A549 (cell line): ENCODE results near the gene KRT76. TPM values are rescaled to one million over a fixed set of nuclear protein-coding genes. Genes with fewer than 3 reads are reported as not detected.

Source experiments
- ATAC-seq, 2 experiments: fragments of 200-7000 bp in 1 of 2; fragments of >200 bp in 1 of 2; cut with Nextera tagmentation in 1 of 2; cut with Tn5 transposase in 1 of 2; 3 replicates each; pipeline versions ENCODE4 v1.8.0 to v1.9.1; 2018 to 2020; ENCODE audit warnings: mild to moderate bottlenecking in 1 of 2, moderate library complexity in 1 of 2
- CTCF ChIA-PET: fragments of 300-600 bp; sonication (Branson Sonifier 250); formaldehyde crosslinking; extraction: SDS; loops from one replicate; lab custom pipeline; 2021; ENCODE audit warnings: antibody characterized with exemption, inconsistent platforms; lab: Yijun Ruan, JAX
- POLR2A ChIA-PET: fragments of 350-600 bp; formaldehyde crosslinking; extraction: SDS; loops from one replicate; lab custom pipeline; 2021; ENCODE audit warnings: antibody characterized with exemption, inconsistent platforms; lab: Yijun Ruan, JAX
- DNase-seq, 2 experiments: peaks; one replicate each; pipeline versions ENCODE4 v3.0.0 to v3.0.0-alpha.2; 2011 to 2016; ENCODE audit warnings: low read depth in 1 of 2, low spot score in 1 of 2
- FAIRE-seq: peaks from 2 replicates; lab custom pipeline; 2011; peaks lifted over from hg19 to GRCh38; lab: Jason Lieb, UNC
- H3K27ac ChIP-seq, 2 experiments: fragments of >200 bp; sonication (Bioruptor Twin); formaldehyde crosslinking; 3 replicates each; pipeline ENCODE4 v1.5.1; 2016 to 2017
- H3K4me1 ChIP-seq: fragments of >200 bp; sonication (Bioruptor Twin); formaldehyde crosslinking; 3 replicates; pipeline ENCODE4 v1.6.1; 2016
- H3K4me2 ChIP-seq: fragments of >200 bp; sonication (Bioruptor Twin); formaldehyde crosslinking; 3 replicates; pipeline ENCODE4 v1.6.1; 2016
- H3K4me3 ChIP-seq: fragments of >200 bp; sonication (Bioruptor Twin); formaldehyde crosslinking; 3 replicates; pipeline ENCODE4 v1.5.1; 2016
- H3K9me3 ChIP-seq: fragments of >200 bp; sonication (Bioruptor Twin); formaldehyde crosslinking; 3 replicates; pipeline ENCODE4 v1.6.1; 2016
- CBX8 ChIP-seq: fragments of 200-600 bp; sonication (generic); IDR thresholded peaks from 2 replicates; pipeline ENCODE4 v1.6.1; 2016
- CEBPB ChIP-seq, 2 experiments: fragments of >200 bp in 1 of 2; sonication (Bioruptor Twin) in 1 of 2; formaldehyde crosslinking in 1 of 2; IDR thresholded peaks; 2 replicates each; pipeline ENCODE4 v1.6.1; 2012 to 2016
- CTCF ChIP-seq: fragments of >200 bp; sonication (Bioruptor Twin); formaldehyde crosslinking; IDR thresholded peaks from 3 replicates; pipeline ENCODE4 v1.5.1; 2016
- E2F6 ChIP-seq: IDR thresholded peaks from 2 replicates; pipeline ENCODE4 v1.6.1; 2012; ENCODE audit warnings: low read depth, borderline replicate concordance
- EHMT2 ChIP-seq: fragments of 200-600 bp; sonication (generic); IDR thresholded peaks from 2 replicates; pipeline ENCODE4 v1.6.1; 2016; ENCODE audit warnings: antibody characterized with exemption, low read depth, mild to moderate bottlenecking, moderate library complexity
- FOSL2 ChIP-seq, 2 experiments: fragments of 450-650 bp in 1 of 2; fragments of >200 bp in 1 of 2; sonication (Bioruptor Twin) in 1 of 2; formaldehyde crosslinking; IDR thresholded peaks; 2 replicates each; pipeline versions ENCODE4 v1.5.0 to v1.6.1; 2016 to 2020; ENCODE audit warnings: mild to moderate bottlenecking in 1 of 2, moderate library complexity in 1 of 2
- GATA3 ChIP-seq: IDR thresholded peaks from 2 replicates; pipeline ENCODE4 v1.6.1; 2012; ENCODE audit warnings: borderline replicate concordance
- HMGXB4 ChIP-seq: fragments of 250-450 bp; sonication (Bioruptor Pico); IDR thresholded peaks from 2 replicates; pipeline ENCODE4 v1.5.0; 2021; ENCODE audit warnings: mild to moderate bottlenecking, moderate library complexity, borderline replicate concordance
- HOXB5 ChIP-seq: fragments of 250-450 bp; sonication (Bioruptor Pico); IDR thresholded peaks from 2 replicates; pipeline ENCODE4 v1.5.0; 2020; ENCODE audit warnings: mild to moderate bottlenecking, moderate library complexity
- JUNB ChIP-seq: fragments of >200 bp; sonication (Bioruptor Twin); formaldehyde crosslinking; IDR thresholded peaks from 2 replicates; pipeline ENCODE4 v1.6.1; 2016
- KDM1A ChIP-seq: fragments of 200-600 bp; sonication (generic); IDR thresholded peaks from 2 replicates; pipeline ENCODE4 v1.6.1; 2016; ENCODE audit warnings: low read depth, mild to moderate bottlenecking
- MYC ChIP-seq: IDR thresholded peaks from 2 replicates; pipeline ENCODE4 v1.6.1; 2012; ENCODE audit warnings: mild to moderate bottlenecking, inconsistent platforms, low read length, improper control_type of control experiment, borderline replicate concordance
- NFE2L2 ChIP-seq: fragments of 150-350 bp; conservative IDR thresholded peaks from 2 replicates; pipeline ENCODE4 v1.6.1; 2014; ENCODE audit warnings: low read length
- POLR2A ChIP-seq: IDR thresholded peaks from 2 replicates; pipeline ENCODE4 v1.6.1; 2012; ENCODE audit warnings: mild to moderate bottlenecking, low read length
- POLR2AphosphoS2 ChIP-seq: conservative IDR thresholded peaks from 2 replicates; pipeline ENCODE4 v1.6.1; 2012; ENCODE audit warnings: low read length, improper control_type of control experiment, inconsistent platforms
- RAD21 ChIP-seq, 2 experiments: fragments of >200 bp in 1 of 2; sonication (Bioruptor Twin) in 1 of 2; formaldehyde crosslinking in 1 of 2; IDR thresholded peaks in 1 of 2; conservative IDR thresholded peaks in 1 of 2; 2 replicates in 1 of 2; 3 replicates in 1 of 2; pipeline ENCODE4 v1.6.1; 2012 to 2018; ENCODE audit warnings: inconsistent platforms in 1 of 2
- RARB ChIP-seq: fragments of 250-450 bp; sonication (Bioruptor Pico); IDR thresholded peaks from 2 replicates; pipeline ENCODE4 v1.8.0; 2021; ENCODE audit warnings: mild to moderate bottlenecking, moderate library complexity
- SMC3 ChIP-seq: fragments of >200 bp; sonication (Bioruptor Twin); formaldehyde crosslinking; IDR thresholded peaks from 3 replicates; pipeline ENCODE4 v1.6.1; 2018; ENCODE audit warnings: inconsistent platforms
- TP53 ChIP-seq: fragments of 250-450 bp; sonication (Bioruptor Pico); IDR thresholded peaks from 2 replicates; pipeline ENCODE4 v1.5.0; 2021; ENCODE audit warnings: mild to moderate bottlenecking, moderate library complexity
- ZNF302 ChIP-seq: fragments of 250-450 bp; sonication (Bioruptor Pico); IDR thresholded peaks from 2 replicates; pipeline ENCODE4 v1.9.0; 2021; ENCODE audit warnings: inconsistent platforms, mild to moderate bottlenecking, moderate library complexity
- ZSCAN20 ChIP-seq: fragments of 250-450 bp; sonication (Bioruptor Pico); IDR thresholded peaks from 2 replicates; pipeline ENCODE4 v1.8.0; 2022; ENCODE audit warnings: mild to moderate bottlenecking, moderate library complexity
- WGBS: methylation state at CpG from one replicate; pipeline ENCODE4 v1.1.6; 2017; ENCODE audit errors: missing lambda C conversion rate; 5-methylcytosine and 5-hydroxymethylcytosine counted together
- polyA plus RNA-seq, 4 experiments: library from polyadenylated mRNA; depleted of rRNA in 3 of 4; stranded (reverse); fragments of >200 nt; fragmentation: RNase III in 1 of 4; extraction: RNeasy Plus Mini Kit Qiagen cat#74134 plus additional on column Dnase treatment in 1 of 4; gene quantifications; 2 replicates in 3 of 4; 3 replicates in 1 of 4; pipeline ENCODE4 v1.2.3, GENCODE V29; 2011 to 2017

KRT76 gene
- polyA plus RNA-seq, 2 of the 4 experiments (the other 2 are of a cell fraction): not detected

- DNase-seq (no peak), FAIRE-seq (no peak), ATAC-seq (no peak)
- H3K4me2 ChIP-seq: no peak overlapping the region
- WGBS: 97% methylated on average over 2 of the region's 2 CpGs
- no peak overlapping the region for H3K27ac ChIP-seq
- TF ChIP-seq POLR2A (no peak), TP53 (CRISPR knock-in tag) (no peak), NFE2L2 (no peak), CBX8 (no peak), GATA3 (no peak), FOSL2 (IDR thresholded peaks at IDR 0.05) (no peak), FOSL2 (CRISPR knock-in tag; IDR thresholded peaks at IDR 0.05) (no peak), E2F6 (no peak), JUNB (no peak)
- CTCF ChIA-PET: interaction anchor here (1.0 to 3.9 kb wide), 6 partner anchors 9 to 125 kb away, joined by 3 to 13 read pairs (median 4); no protein-coding TSS in a partner anchor
- no peak overlapping the region for H3K4me3 ChIP-seq
- POLR2A ChIA-PET: no interaction called here
- H3K4me1 ChIP-seq: no peaks in the 10 kb centered on the region
- no peaks in the 10 kb centered on the region for H3K9me3 ChIP-seq
Measured at GRCh38 chr12:52778833-52779232, 1.7 kb upstream of the KRT76 start.

GRCh38 chr12:52777566-52777965, 421 bp upstream of the KRT76 start:
- TF ChIP-seq JUNB: no peak
- no peak overlapping the region for H3K4me2 ChIP-seq
- no peaks in the 10 kb centered on the region for H3K9me3 ChIP-seq
- FAIRE-seq: no peak
- CTCF ChIA-PET: interaction anchor here (1.0 to 2.2 kb wide), 4 partner anchors 15 to 102 kb away, joined by 3 to 7 read pairs (median 4); no protein-coding TSS in a partner anchor
- H3K27ac ChIP-seq: no peak overlapping the region
- no peak overlapping the region for H3K4me3 ChIP-seq
- no peak; a peak in 1 of 6 replicates for ATAC-seq
- WGBS: 70% methylated on average over 3 of the region's 4 CpGs
- no peak for DNase-seq
- no peaks in the 10 kb centered on the region for H3K4me1 ChIP-seq
- POLR2A ChIA-PET: no interaction called here

- H3K27ac ChIP-seq: no peak overlapping the region
- FAIRE-seq: no peak
- TF ChIP-seq RARB: no peak
- TF ChIP-seq, all 56 proteins: peak for 0
- CTCF ChIA-PET: interaction anchor here (0.5 to 2.2 kb wide), 6 partner anchors 10 to 89 kb away, joined by 3 to 7 read pairs (median 4); no protein-coding TSS in a partner anchor
- 62% methylated on average over 5 of the region's 5 CpGs for WGBS
- Histone ChIP-seq H3K4me3 (no peak overlapping the region), H3K4me1 (no peaks in the 10 kb centered on the region), H3K9me3 (no peaks in the 10 kb centered on the region), H3K4me2 (no peak overlapping the region)
- no peak for DNase-seq
- POLR2A ChIA-PET: no interaction called here
- ATAC-seq: no peak
Measured at GRCh38 chr12:52776435-52776834, 710 bp downstream of the KRT76 start.

- DNase-seq (no peak), FAIRE-seq (no peak), ATAC-seq (no peak)
- Histone ChIP-seq H3K4me1 (no peaks in the 10 kb centered on the region), H3K4me2 (no peak overlapping the region), H3K27ac (no peak overlapping the region), H3K9me3 (no peaks in the 10 kb centered on the region), H3K4me3 (no peak overlapping the region)
- WGBS: 80% methylated on average over 5 of the region's 8 CpGs
- ChIA-PET POLR2A (no interaction called here), CTCF (interaction anchor here (1.3 to 1.9 kb wide), 3 partner anchors 16 kb away, joined by 3 to 7 read pairs (median 3); no protein-coding TSS in a partner anchor)
- TF ChIP-seq POLR2AphosphoS2: no peak
- no peak for TF ChIP-seq HOXB5 (CRISPR knock-in tag)
- no peak for TF ChIP-seq SMC3
- no peak for TF ChIP-seq RAD21 (conservative IDR thresholded peaks at IDR 0.05 in 1 of 2, IDR thresholded peaks at IDR 0.05 in 1 of 2)
- TF ChIP-seq ZNF302 (CRISPR knock-in tag): no peak
- TF ChIP-seq FOSL2 (IDR thresholded peaks at IDR 0.05): no peak
- TF ChIP-seq FOSL2 (CRISPR knock-in tag; IDR thresholded peaks at IDR 0.05): no peak
- no peak for TF ChIP-seq EHMT2
- TF ChIP-seq RARB: no peak
- TF ChIP-seq KDM1A: no peak
- TF ChIP-seq MYC: no peak
- no peak for TF ChIP-seq ZSCAN20 (CRISPR knock-in tag)
- no peak for TF ChIP-seq CTCF
- no peak for TF ChIP-seq CEBPB (IDR thresholded peaks at IDR 0.05)
- TF ChIP-seq POLR2A: no peak
- no peak for TF ChIP-seq HMGXB4 (CRISPR knock-in tag)
- TF ChIP-seq JUNB: no peak
Measured at GRCh38 chr12:52774629-52775250, 2.4 kb downstream of the KRT76 start.
